ENCODE data around the gene CCL11. TPM values are rescaled to one million over a fixed set of nuclear protein-coding genes. Genes with fewer than 3 reads are reported as not detected.

The CCL11 gene
- total RNA-seq, 1 donor: not detected

- TF ChIP-seq CTCF (IDR thresholded peaks at IDR 0.05; ENCODE audit: insufficient read depth, low read length): no peak
- H3K4me3 ChIP-seq (ENCODE audit: low read depth, low read length): no peak overlapping the region
- no peak for DNase-seq (ENCODE audit: low read depth)
Observed at GRCh38 chr17:34303606-34304005, 18.1 kb downstream of the CCL11 start.

- no peak for TF ChIP-seq CTCF (IDR thresholded peaks at IDR 0.05; ENCODE audit: insufficient read depth, low read length)
- H3K4me3 ChIP-seq (ENCODE audit: low read depth, low read length): no peak overlapping the region
- DNase-seq (ENCODE audit: low read depth): no peak
Observed at GRCh38 chr17:34305061-34305460, 19.5 kb downstream of the CCL11 start.

GRCh38 chr17:34305606-34306005 lies 20.1 kb downstream of the CCL11 start:
- peak; percentile 60 for DNase-seq (ENCODE audit: low read depth)
- TF ChIP-seq CTCF (IDR thresholded peaks at IDR 0.05; ENCODE audit: insufficient read depth, low read length): no peak
- H3K4me3 ChIP-seq (ENCODE audit: low read depth, low read length): no peak overlapping the region

- no peak overlapping the region for H3K4me3 ChIP-seq (ENCODE audit: low read depth, low read length)
- DNase-seq (ENCODE audit: low read depth): peak; percentile 94
- peak; percentile 70 for TF ChIP-seq CTCF (IDR thresholded peaks at IDR 0.05; ENCODE audit: insufficient read depth, low read length)
Observed at GRCh38 chr17:34306466-34306865, 20.9 kb downstream of the CCL11 start.

GRCh38 chr17:34307110-34307509 lies 21.6 kb downstream of the CCL11 start:
- H3K4me3 ChIP-seq (ENCODE audit: low read depth, low read length): no peak overlapping the region
- no peak for TF ChIP-seq CTCF (IDR thresholded peaks at IDR 0.05; ENCODE audit: insufficient read depth, low read length)
- peak; percentile 87 for DNase-seq (ENCODE audit: low read depth)

- no peak for TF ChIP-seq CTCF (IDR thresholded peaks at IDR 0.05; ENCODE audit: insufficient read depth, low read length)
- H3K4me3 ChIP-seq (ENCODE audit: low read depth, low read length): no peak overlapping the region
- peak; percentile 23 for DNase-seq (ENCODE audit: low read depth)
Observed at GRCh38 chr17:34308371-34308770, 22.8 kb downstream of the CCL11 start.

- DNase-seq (ENCODE audit: low read depth): no peak
- no peak for TF ChIP-seq CTCF (IDR thresholded peaks at IDR 0.05; ENCODE audit: insufficient read depth, low read length)
- H3K4me3 ChIP-seq (ENCODE audit: low read depth, low read length): no peak overlapping the region
Observed at GRCh38 chr17:34311291-34311690, 25.7 kb downstream of the CCL11 start.
